SU-DHL-6 (cell line): ENCODE results near the gene PRKCE.

Source experiments
- H2AFZ ChIP-seq: fragments of 200-600 bp; sonication (generic); 2 replicates; pipeline ENCODE4 v1.6.1; 2014; ENCODE audit warnings: low read depth, mild to moderate bottlenecking, moderate library complexity, mixed read lengths, antibody characterized with exemption, low read length; ENCODE audit not compliant: severe bottlenecking
- H3F3A ChIP-seq: fragments of 200-600 bp; shearing (Covaris generic); 2 replicates; pipeline ENCODE4 v1.6.0; 2016; ENCODE audit warnings: antibody characterized with exemption, mild to moderate bottlenecking; ENCODE audit not compliant: insufficient read depth
- H3K27ac ChIP-seq: fragments of 200-600 bp; sonication (generic); 2 replicates; pipeline ENCODE4 v1.5.1; 2016; ENCODE audit warnings: low read depth, mild to moderate bottlenecking, low read length, moderate library complexity, mixed read lengths
- H3K27me3 ChIP-seq: fragments of 200-600 bp; sonication (generic), shearing (Covaris generic); 2 replicates; pipeline ENCODE4 v1.6.0; 2014; ENCODE audit warnings: mild to moderate bottlenecking, low read length
- H3K36me3 ChIP-seq: fragments of 200-600 bp; sonication (generic); 2 replicates; pipeline ENCODE4 v1.6.1; 2014; ENCODE audit warnings: mild to moderate bottlenecking, low read length, mixed read lengths
- H3K4me2 ChIP-seq: fragments of 300-600, 200-600 bp; shearing (Covaris generic), sonication (generic); 2 replicates; pipeline ENCODE4 v1.6.0; 2014; ENCODE audit warnings: low read length, low read depth, mild to moderate bottlenecking; ENCODE audit not compliant: poor library complexity, severe bottlenecking
- H3K4me3 ChIP-seq: fragments of 200-600 bp; sonication (generic); 2 replicates; pipeline ENCODE4 v1.5.1; 2014; ENCODE audit warnings: antibody characterized with exemption, low read length, mild to moderate bottlenecking, mixed read lengths; ENCODE audit not compliant: insufficient read depth, poor library complexity, severe bottlenecking
- H3K79me2 ChIP-seq: fragments of 200-600 bp; sonication (generic); 2 replicates; pipeline ENCODE4 v1.6.1; 2014; ENCODE audit warnings: mild to moderate bottlenecking, low read length, moderate library complexity; ENCODE audit not compliant: insufficient read depth
- H3K9ac ChIP-seq: fragments of 200-600 bp; sonication (generic); 2 replicates; pipeline ENCODE4 v1.7.0; 2014; ENCODE audit warnings: mild to moderate bottlenecking, low read length
- H3K9me2 ChIP-seq: fragments of 200-600 bp; sonication (generic); replicated peaks from 2 replicates; pipeline ENCODE4 v1.6.1; 2014; ENCODE audit warnings: low read length; ENCODE audit not compliant: insufficient read depth
- H3K9me3 ChIP-seq: fragments of 200-600 bp; sonication (generic); 2 replicates; pipeline ENCODE4 v1.6.1; 2014; ENCODE audit warnings: low read length, mixed read lengths; ENCODE audit not compliant: insufficient read depth
- H4K20me1 ChIP-seq: fragments of 200-600 bp; sonication (generic); 2 replicates; pipeline ENCODE4 v1.6.1; 2014; ENCODE audit warnings: low read depth, mild to moderate bottlenecking, antibody characterized with exemption, low read length, moderate library complexity, mixed read lengths
- CTCF ChIP-seq: fragments of 200-600 bp; sonication (generic); IDR thresholded peaks from one replicate; pipeline ENCODE4 v1.5.1; 2017; ENCODE audit warnings: antibody characterized with exemption, mild to moderate bottlenecking, low read length, moderate library complexity; ENCODE audit not compliant: insufficient read depth, poor library complexity, severe bottlenecking
- EZH2phosphoT487 ChIP-seq: fragments of 200-600 bp; sonication (generic), shearing (Covaris generic); conservative IDR thresholded peaks from 2 replicates; pipeline ENCODE4 v1.6.1; 2018; ENCODE audit warnings: mild to moderate bottlenecking, antibody characterized with exemption, low read length, moderate library complexity, mixed read lengths

PRKCE gene

GRCh38 chr2:45765007-45765727, 113.7 kb downstream of the PRKCE start:
- Histone ChIP-seq H3K9me2 (no peaks in the 10 kb centered on the region), H2AFZ (no peak overlapping the region), H3K9ac (no peak overlapping the region), H3K4me3 (no peak overlapping the region), H3F3A (no peaks in the 10 kb centered on the region), H4K20me1 (no peaks in the 10 kb centered on the region), H3K27ac (no peak overlapping the region), H3K27me3 (no peaks in the 10 kb centered on the region), H3K4me2 (no peak overlapping the region), H3K9me3 (no peaks in the 10 kb centered on the region), H3K79me2 (no peaks in the 10 kb centered on the region), H3K36me3 (no peaks in the 10 kb centered on the region)
- no peak for TF ChIP-seq CTCF
- TF ChIP-seq EZH2phosphoT487, result no peak

GRCh38 chr2:45765728-45766254, 114.3 kb downstream of the PRKCE start:
- Histone ChIP-seq H3K4me2 (no peak overlapping the region), H3K4me3 (no peak overlapping the region), H3K27me3 (no peaks in the 10 kb centered on the region), H4K20me1 (no peaks in the 10 kb centered on the region), H3K36me3 (no peaks in the 10 kb centered on the region), H3K79me2 (no peaks in the 10 kb centered on the region), H3K9ac (no peak overlapping the region), H2AFZ (no peak overlapping the region), H3K9me2 (no peaks in the 10 kb centered on the region), H3K9me3 (no peaks in the 10 kb centered on the region), H3K27ac (no peak overlapping the region), H3F3A (no peaks in the 10 kb centered on the region)
- TF ChIP-seq EZH2phosphoT487 (no peak), CTCF (no peak)

- Histone ChIP-seq H3K9me2 (no peaks in the 10 kb centered on the region), H3F3A (no peaks in the 10 kb centered on the region), H3K4me2 (no peak overlapping the region), H3K36me3 (no peaks in the 10 kb centered on the region), H3K9ac (no peak overlapping the region), H3K27me3 (no peaks in the 10 kb centered on the region), H3K79me2 (no peaks in the 10 kb centered on the region), H3K9me3 (no peaks in the 10 kb centered on the region), H3K27ac (no peak overlapping the region), H3K4me3 (no peak overlapping the region), H4K20me1 (no peaks in the 10 kb centered on the region), H2AFZ (no peak overlapping the region)
- TF ChIP-seq CTCF (no peak), EZH2phosphoT487 (no peak)
These were observed 116.7 kb downstream of the PRKCE start for GRCh38 chr2:45768208-45768607.
